Activated naive CD4-positive, alpha-beta T cell treated with anti-CD3 and anti-CD28 coated beads, Interleukin-2, amount 10 ng/mL, durations not matched to agents 7 days and 5 days (primary cell): ENCODE data around the gene ZNF766.

ENCODE experiments used
- CTCF ChIA-PET: fragments of 350-600 bp; sonication (Branson Sonifier 250); formaldehyde crosslinking; loops from one replicate; lab custom pipeline; 2021; ENCODE audit warnings: antibody characterized with exemption; lab: Charles Lee
- DNase-seq: peaks from one replicate; pipeline ENCODE4 v3.0.0-alpha.2; 2020
- H3K27ac Mint-ChIP-seq: one replicate; pipeline ENCODE4 v1.8.0; 2021; ENCODE audit warnings: mild to moderate bottlenecking, moderate library complexity, mixed read lengths
- H3K27me3 Mint-ChIP-seq: one replicate; pipeline ENCODE4 v1.8.0; 2021; ENCODE audit warnings: mild to moderate bottlenecking, mixed read lengths
- H3K36me3 Mint-ChIP-seq: one replicate; pipeline ENCODE4 v1.8.0; 2021; ENCODE audit warnings: mixed read lengths
- H3K4me1 Mint-ChIP-seq: one replicate; pipeline ENCODE4 v1.8.0; 2021; ENCODE audit warnings: mixed read lengths
- H3K4me3 Mint-ChIP-seq: one replicate; pipeline ENCODE4 v1.8.0; 2021; ENCODE audit warnings: mild to moderate bottlenecking, moderate library complexity, mixed read lengths
- H3K9me3 Mint-ChIP-seq: one replicate; pipeline ENCODE4 v1.8.0; 2021; ENCODE audit warnings: mixed read lengths

ZNF766 gene

GRCh38 chr19:52269338-52270261 is at the start of gene ZNF766:
Gene ZNF766 (plus strand): TSS chr19:52269587. CDS start chr19:52269614, 27 bp downstream.
- peak within 1 kb of the TSS; percentile 94 for H3K4me3 Mint-ChIP-seq
- peaks cover 41% of the 10 kb centered on the region for H3K36me3 Mint-ChIP-seq
- peak within 1 kb of the TSS; percentile 95 for H3K27ac Mint-ChIP-seq
- CTCF ChIA-PET, result no interaction called here
- H3K4me1 Mint-ChIP-seq, result peaks cover 29% of the 10 kb centered on the region
- peaks cover 42% of the 10 kb centered on the region for H3K9me3 Mint-ChIP-seq
- no peaks in the 10 kb centered on the region for H3K27me3 Mint-ChIP-seq
- DNase-seq, result peak; percentile 98

- Mint-ChIP-seq H3K36me3 (peaks cover 82% of the 10 kb centered on the region), H3K4me3 (no peak overlapping the region)
Observed at GRCh38 chr19:52219611-52220010, 49.8 kb upstream of the ZNF766 start.

GRCh38 chr19:52221031-52221430 is 48.4 kb upstream of the ZNF766 start:
- Mint-ChIP-seq H3K36me3 (peaks cover 82% of the 10 kb centered on the region), H3K27ac (no peak overlapping the region), H3K27me3 (no peaks in the 10 kb centered on the region), H3K9me3 (no peaks in the 10 kb centered on the region), H3K4me1 (no peaks in the 10 kb centered on the region), H3K4me3 (no peak overlapping the region)
- CTCF ChIA-PET, result no interaction called here
- DNase-seq, result no peak

More at GRCh38 chr19:52219611-52220010, 49.8 kb upstream of the ZNF766 start:
- no peaks in the 10 kb centered on the region for H3K9me3 Mint-ChIP-seq
- no peaks in the 10 kb centered on the region for H3K27me3 Mint-ChIP-seq
- DNase-seq, result no peak
- no peaks in the 10 kb centered on the region for H3K4me1 Mint-ChIP-seq
- H3K27ac Mint-ChIP-seq, result no peak overlapping the region
- CTCF ChIA-PET, result no interaction called here

GRCh38 chr19:52221831-52222375 is 47.5 kb upstream of the ZNF766 start:
- H3K9me3 Mint-ChIP-seq, result no peaks in the 10 kb centered on the region
- H3K36me3 Mint-ChIP-seq, result peaks cover 84% of the 10 kb centered on the region
- no peak overlapping the region for H3K27ac Mint-ChIP-seq
- no peaks in the 10 kb centered on the region for H3K27me3 Mint-ChIP-seq
- no peaks in the 10 kb centered on the region for H3K4me1 Mint-ChIP-seq
- DNase-seq, result no peak
- no peak overlapping the region for H3K4me3 Mint-ChIP-seq
- CTCF ChIA-PET, result no interaction called here

- DNase-seq, result no peak
- H3K27me3 Mint-ChIP-seq, result no peaks in the 10 kb centered on the region
- no peaks in the 10 kb centered on the region for H3K4me1 Mint-ChIP-seq
- CTCF ChIA-PET, result interaction anchor here (1.0 kb wide), 1 partner anchor 13 kb away, joined by 3 read pairs; no protein-coding TSS in a partner anchor
- H3K9me3 Mint-ChIP-seq, result no peaks in the 10 kb centered on the region
- no peak overlapping the region for H3K27ac Mint-ChIP-seq
- H3K4me3 Mint-ChIP-seq, result no peak overlapping the region
- peaks cover 87% of the 10 kb centered on the region for H3K36me3 Mint-ChIP-seq
Observed at GRCh38 chr19:52224211-52224610, 45.2 kb upstream of the ZNF766 start.

GRCh38 chr19:52226652-52227051 is 42.7 kb upstream of the ZNF766 start:
- no peak overlapping the region for H3K27ac Mint-ChIP-seq
- H3K9me3 Mint-ChIP-seq, result no peaks in the 10 kb centered on the region
- H3K4me1 Mint-ChIP-seq, result no peaks in the 10 kb centered on the region
- no peak overlapping the region for H3K4me3 Mint-ChIP-seq
- H3K36me3 Mint-ChIP-seq, result peaks cover 68% of the 10 kb centered on the region
- no peak for DNase-seq
- CTCF ChIA-PET, result no interaction called here
- H3K27me3 Mint-ChIP-seq, result no peaks in the 10 kb centered on the region

GRCh38 chr19:52227196-52227940 is 42.0 kb upstream of the ZNF766 start:
- Mint-ChIP-seq H3K4me3 (no peak overlapping the region), H3K4me1 (no peaks in the 10 kb centered on the region), H3K36me3 (peaks cover 66% of the 10 kb centered on the region), H3K27ac (no peak overlapping the region), H3K9me3 (no peaks in the 10 kb centered on the region), H3K27me3 (no peaks in the 10 kb centered on the region)
- no peak for DNase-seq
- CTCF ChIA-PET, result no interaction called here

- DNase-seq, result no peak
- H3K9me3 Mint-ChIP-seq, result no peaks in the 10 kb centered on the region
- no peak overlapping the region for H3K27ac Mint-ChIP-seq
- no peak overlapping the region for H3K4me3 Mint-ChIP-seq
- no peaks in the 10 kb centered on the region for H3K27me3 Mint-ChIP-seq
- H3K36me3 Mint-ChIP-seq, result peaks cover 59% of the 10 kb centered on the region
- H3K4me1 Mint-ChIP-seq, result no peaks in the 10 kb centered on the region
- CTCF ChIA-PET, result interaction anchor here (1.0 kb wide), 1 partner anchor 9 kb away, joined by 4 read pairs; no protein-coding TSS in a partner anchor
Observed at GRCh38 chr19:52227980-52228379, 41.4 kb upstream of the ZNF766 start.

DNA sequence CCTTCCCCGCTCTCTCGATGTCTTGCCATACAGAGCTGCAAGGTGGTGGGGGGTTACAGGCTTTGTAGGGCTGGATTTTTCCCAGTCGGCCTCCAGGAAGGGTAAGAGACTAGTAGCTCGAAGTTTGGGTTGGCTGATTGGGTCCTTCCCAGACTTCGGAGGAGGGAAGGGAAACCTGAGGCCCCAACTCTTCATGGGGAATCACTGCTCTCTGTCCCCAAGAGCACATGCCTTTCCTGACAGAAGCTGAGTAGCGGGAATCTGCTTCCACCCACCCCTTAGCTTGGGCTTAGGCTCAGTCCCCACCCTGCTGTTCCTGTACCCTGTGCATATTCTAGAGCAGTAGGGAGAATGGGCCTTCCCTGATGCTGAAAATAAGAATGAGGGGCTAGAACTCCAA is 39.9 kb upstream of the ZNF766 start:
- no peaks in the 10 kb centered on the region for H3K4me1 Mint-ChIP-seq
- peaks cover 44% of the 10 kb centered on the region for H3K36me3 Mint-ChIP-seq
- no peak overlapping the region for H3K27ac Mint-ChIP-seq
- no peaks in the 10 kb centered on the region for H3K27me3 Mint-ChIP-seq
- CTCF ChIA-PET, result no interaction called here
- no peak overlapping the region for H3K4me3 Mint-ChIP-seq
- no peak for DNase-seq
- H3K9me3 Mint-ChIP-seq, result no peaks in the 10 kb centered on the region

GRCh38 chr19:52230685-52231084 is 38.7 kb upstream of the ZNF766 start:
- CTCF ChIA-PET, result no interaction called here
- H3K27ac Mint-ChIP-seq, result no peak overlapping the region
- no peaks in the 10 kb centered on the region for H3K4me1 Mint-ChIP-seq
- peaks cover 37% of the 10 kb centered on the region for H3K36me3 Mint-ChIP-seq
- DNase-seq, result no peak
- H3K4me3 Mint-ChIP-seq, result no peak overlapping the region
- H3K9me3 Mint-ChIP-seq, result no peaks in the 10 kb centered on the region
- H3K27me3 Mint-ChIP-seq, result no peaks in the 10 kb centered on the region

- Mint-ChIP-seq H3K36me3 (peaks cover 32% of the 10 kb centered on the region), H3K27ac (no peak overlapping the region), H3K4me1 (no peaks in the 10 kb centered on the region), H3K4me3 (no peak overlapping the region), H3K27me3 (no peaks in the 10 kb centered on the region), H3K9me3 (no peaks in the 10 kb centered on the region)
- CTCF ChIA-PET, result interaction anchor here (0.7 kb wide), 1 partner anchor 9 kb away, joined by 3 read pairs; no protein-coding TSS in a partner anchor
- DNase-seq, result no peak
Observed at GRCh38 chr19:52231154-52231910, 38.1 kb upstream of the ZNF766 start.

GRCh38 chr19:52234406-52234805 is 35.0 kb upstream of the ZNF766 start:
- H3K4me1 Mint-ChIP-seq, result no peaks in the 10 kb centered on the region
- CTCF ChIA-PET, result no interaction called here
- no peak for DNase-seq
- H3K27ac Mint-ChIP-seq, result no peak overlapping the region
- peaks cover 6% of the 10 kb centered on the region for H3K36me3 Mint-ChIP-seq
- no peaks in the 10 kb centered on the region for H3K9me3 Mint-ChIP-seq
- no peak overlapping the region for H3K4me3 Mint-ChIP-seq
- H3K27me3 Mint-ChIP-seq, result peaks cover 3% of the 10 kb centered on the region

- Mint-ChIP-seq H3K27me3 (peaks cover 3% of the 10 kb centered on the region), H3K27ac (no peak overlapping the region), H3K36me3 (no peaks in the 10 kb centered on the region), H3K4me1 (no peaks in the 10 kb centered on the region), H3K9me3 (no peaks in the 10 kb centered on the region), H3K4me3 (no peak overlapping the region)
- no peak for DNase-seq
- CTCF ChIA-PET, result interaction anchor here (0.7 to 2.3 kb wide), 7 partner anchors 9 to 459 kb away, joined by 3 to 16 read pairs (median 4); partner anchors contain the start of genes ZNF432 and ZNF616
Observed at GRCh38 chr19:52237197-52237596, 32.2 kb upstream of the ZNF766 start.
